SK-N-SH treated with all-trans-retinoic acid at 6 μM for 48 hours (cell line): ENCODE results near the gene XRCC2.

Experiments
- ATAC-seq: fragments of 200-7000 bp; cut with Tn5 transposase; 3 replicates; pipeline ENCODE4 v1.9.1; 2020; ENCODE audit warnings: mild to moderate bottlenecking, moderate library complexity
- ESRRG ChIP-seq: fragments of 250-450 bp; sonication (Bioruptor Pico); IDR thresholded peaks from 2 replicates; pipeline ENCODE4 v1.6.1; 2021; ENCODE audit warnings: mild to moderate bottlenecking
- SNAI2 ChIP-seq: fragments of 250-450 bp; sonication (Bioruptor Pico); IDR thresholded peaks from 2 replicates; pipeline ENCODE4 v1.5.0; 2020; ENCODE audit warnings: mild to moderate bottlenecking, moderate library complexity
- ZFP30 ChIP-seq: fragments of 450-650 bp; formaldehyde crosslinking; IDR thresholded peaks from 2 replicates; pipeline ENCODE4 v1.5.0; 2022; ENCODE audit warnings: mild to moderate bottlenecking, moderate library complexity
- ZNF565 ChIP-seq: fragments of 450-650 bp; formaldehyde crosslinking; conservative IDR thresholded peaks from 2 replicates; pipeline ENCODE4 v1.5.0; 2020; ENCODE audit warnings: low read depth, mild to moderate bottlenecking, moderate library complexity

Gene XRCC2

GRCh38 chr7:152596824-152597223 is 79.1 kb downstream of the XRCC2 start:
- TF ChIP-seq ZFP30 (CRISPR knock-in tag) (no peak), SNAI2 (CRISPR knock-in tag) (no peak), ESRRG (CRISPR knock-in tag) (no peak), ZNF565 (CRISPR knock-in tag) (no peak)
- TF ChIP-seq, all 23 proteins: peak for 0
- ATAC-seq: no peak
